Activated CD8-positive, alpha-beta memory T cell treated with anti-CD3 and anti-CD28 coated beads for 48 hours (primary cell): Measurements from ENCODE around the gene CXCL3.

ENCODE experiments used
- DNase-seq, 3 experiments: peaks; one replicate each; pipeline ENCODE4 v3.0.0-alpha.2; 2020; ENCODE audit warnings: low read depth in 2 of 3, low spot score in 2 of 3

CXCL3 gene

GRCh38 chr4:74016068-74016467 lies 22.4 kb downstream of the CXCL3 start:
- no peak for DNase-seq

DNA sequence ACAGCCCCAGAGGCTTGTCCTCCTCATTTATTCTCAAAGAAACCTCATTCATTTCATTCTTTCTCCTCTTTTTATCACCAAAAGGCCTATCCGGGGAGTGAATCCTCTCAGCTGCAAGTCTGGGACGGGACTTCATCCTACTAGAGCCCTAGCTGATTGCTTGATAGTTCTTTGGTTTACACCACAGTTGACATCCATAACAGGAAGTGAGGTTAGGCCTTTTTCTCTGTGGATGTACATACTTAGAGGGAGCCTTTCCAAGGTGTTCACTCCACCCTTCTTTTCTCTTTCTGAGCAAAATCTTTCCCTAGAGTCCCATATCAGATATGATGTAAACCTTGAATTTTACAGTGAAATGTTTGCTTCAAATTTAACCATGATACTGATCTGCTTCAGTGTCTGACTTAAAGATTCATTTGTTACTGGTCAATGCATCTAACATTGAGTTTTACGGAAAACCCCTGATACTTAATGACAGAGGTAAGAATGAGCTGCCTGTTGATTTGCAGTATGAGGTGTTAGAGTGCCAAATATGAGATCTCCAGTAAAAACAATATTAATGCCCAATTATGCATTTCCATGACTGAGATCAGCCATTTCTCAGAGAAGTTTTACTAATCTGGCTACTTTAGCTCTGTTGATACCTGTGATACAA lies 23.2 kb downstream of the CXCL3 start:
- DNase-seq: no peak

DNA sequence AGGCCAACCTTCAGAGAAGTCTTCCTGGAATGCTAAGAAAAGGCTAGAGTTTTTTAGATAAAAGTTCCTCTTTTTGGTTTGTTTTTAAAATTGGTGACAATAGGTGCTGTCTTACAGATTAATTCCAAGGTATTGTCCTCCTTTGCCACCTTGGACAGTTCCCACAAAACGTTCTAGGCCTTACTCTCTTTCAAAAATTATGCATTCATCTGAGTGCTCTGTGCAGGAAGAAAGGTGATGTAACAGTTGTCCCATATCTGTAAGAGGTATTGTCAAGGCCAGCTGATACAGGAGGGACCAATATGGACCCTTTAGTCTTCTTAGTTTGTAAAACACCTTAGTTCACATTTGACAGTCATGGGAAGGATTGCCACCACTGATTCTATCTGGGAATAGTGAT lies 24.2 kb downstream of the CXCL3 start:
- no peak for DNase-seq

DNA sequence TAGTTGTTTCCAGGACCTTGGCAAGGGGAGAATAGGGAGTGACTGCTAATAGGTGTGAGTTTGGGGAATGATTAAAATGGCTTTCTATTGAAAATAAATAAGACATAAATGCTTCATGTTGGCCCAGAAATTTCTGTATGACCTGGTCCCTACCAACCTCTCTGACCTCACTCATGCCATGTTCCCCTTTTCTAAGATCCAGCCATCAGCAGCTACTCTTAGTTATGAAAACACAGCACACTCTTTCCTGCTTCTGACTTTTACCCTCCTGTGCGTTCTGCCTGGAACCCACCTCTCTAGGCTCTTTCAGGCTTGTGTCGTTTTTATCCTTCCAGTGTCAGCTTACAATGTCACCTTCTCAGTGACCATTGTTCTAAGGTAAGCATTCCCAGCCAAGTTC lies 25.2 kb downstream of the CXCL3 start:
- no peak for DNase-seq

DNA sequence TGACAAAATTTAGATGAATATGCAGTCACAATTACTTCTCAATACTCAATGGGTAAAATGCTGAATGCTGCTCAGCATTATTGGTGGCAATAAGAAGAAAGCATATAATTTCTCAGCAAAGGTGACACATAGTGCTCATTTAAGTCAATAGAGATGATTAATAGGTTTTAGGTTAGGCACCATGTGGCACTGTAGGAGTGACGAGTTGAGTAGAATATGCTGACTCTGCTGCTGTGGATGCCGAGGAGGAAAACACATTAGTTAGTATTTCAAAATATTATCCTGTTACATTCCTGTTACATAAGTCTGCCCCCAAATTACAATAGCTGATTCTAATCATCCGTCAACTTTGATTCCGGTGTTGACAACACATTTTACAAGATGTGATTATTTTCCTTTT lies 26.4 kb downstream of the CXCL3 start:
- no peak for DNase-seq

- no peak for DNase-seq
Observed at GRCh38 chr4:74009307-74009706, 29.2 kb downstream of the CXCL3 start.

DNA sequence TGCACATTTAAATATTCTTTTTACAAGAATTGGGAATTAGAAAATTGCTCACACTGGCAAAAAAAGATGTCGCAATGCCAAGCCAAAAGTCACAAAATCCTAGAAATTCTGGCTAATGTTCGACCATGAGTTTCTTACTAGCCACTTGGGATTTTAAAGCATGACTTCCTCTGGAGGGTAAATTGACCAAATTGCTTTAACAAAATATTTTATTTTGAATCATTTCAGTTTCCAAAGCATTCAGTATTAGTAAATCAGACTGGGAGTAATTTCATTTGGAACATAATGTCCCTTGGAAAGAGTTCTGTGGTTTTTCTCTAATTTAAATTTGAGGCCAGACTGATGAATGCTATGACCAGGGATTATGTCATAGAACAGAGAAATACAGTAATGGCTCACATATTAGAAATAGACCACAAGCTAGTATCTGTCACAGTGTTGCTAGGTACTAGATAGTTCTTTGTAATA lies 32.4 kb downstream of the CXCL3 start:
- no peak for DNase-seq

GRCh38 chr4:74005528-74005927 lies 33.0 kb downstream of the CXCL3 start:
- no peak for DNase-seq

DNA sequence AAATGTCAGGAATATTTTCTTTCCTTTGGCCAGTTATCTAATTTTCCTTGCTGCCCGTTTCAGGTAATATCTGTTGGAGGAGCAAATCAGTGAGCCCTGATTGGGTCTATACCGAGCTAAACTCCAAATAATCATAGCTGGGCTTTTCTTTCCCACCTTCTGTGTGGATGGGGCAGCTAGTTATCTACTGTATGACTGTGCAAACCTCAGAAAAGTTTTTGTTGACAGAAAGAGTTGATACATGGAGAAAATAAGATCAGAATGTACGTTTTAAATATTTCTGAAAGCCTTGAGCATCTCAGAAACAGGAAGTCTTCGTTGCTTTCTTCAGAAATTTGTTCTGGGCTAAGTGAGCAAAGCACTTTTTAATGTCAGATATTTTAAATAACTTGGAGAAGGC lies 33.8 kb downstream of the CXCL3 start:
- DNase-seq: no peak

GRCh38 chr4:74000301-74000700 lies 38.2 kb downstream of the CXCL3 start:
- DNase-seq: no peak

GRCh38 chr4:73998040-73999011 lies 40.2 kb downstream of the CXCL3 start, which contains the start of gene CXCL5:
Gene CXCL5 (minus strand): TSS chr4:73998677. CDS start chr4:73998581, 96 bp downstream.
- DNase-seq: no peak

DNA sequence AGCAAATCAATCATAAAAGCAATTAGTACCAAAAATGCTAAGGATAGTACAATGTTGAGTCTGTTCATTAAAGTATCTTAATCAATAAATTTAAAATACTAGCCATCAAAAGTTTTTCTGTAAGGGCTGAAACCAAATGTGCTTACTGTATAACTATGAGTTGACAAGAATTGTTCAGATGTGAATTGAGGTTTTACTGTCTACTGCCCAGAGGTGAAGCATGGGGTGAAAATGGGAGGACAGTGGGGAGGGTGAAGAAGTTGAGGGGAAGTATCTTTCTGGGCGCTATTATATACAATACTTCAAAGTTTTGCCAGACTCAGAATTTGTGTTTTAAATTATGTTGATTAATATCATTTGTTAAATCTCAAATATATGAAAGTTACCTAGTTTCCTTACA lies 46.4 kb downstream of the CXCL3 start:
- DNase-seq: no peak

GRCh38 chr4:73991742-73992000 lies 46.8 kb downstream of the CXCL3 start:
- no peak for DNase-seq

DNA sequence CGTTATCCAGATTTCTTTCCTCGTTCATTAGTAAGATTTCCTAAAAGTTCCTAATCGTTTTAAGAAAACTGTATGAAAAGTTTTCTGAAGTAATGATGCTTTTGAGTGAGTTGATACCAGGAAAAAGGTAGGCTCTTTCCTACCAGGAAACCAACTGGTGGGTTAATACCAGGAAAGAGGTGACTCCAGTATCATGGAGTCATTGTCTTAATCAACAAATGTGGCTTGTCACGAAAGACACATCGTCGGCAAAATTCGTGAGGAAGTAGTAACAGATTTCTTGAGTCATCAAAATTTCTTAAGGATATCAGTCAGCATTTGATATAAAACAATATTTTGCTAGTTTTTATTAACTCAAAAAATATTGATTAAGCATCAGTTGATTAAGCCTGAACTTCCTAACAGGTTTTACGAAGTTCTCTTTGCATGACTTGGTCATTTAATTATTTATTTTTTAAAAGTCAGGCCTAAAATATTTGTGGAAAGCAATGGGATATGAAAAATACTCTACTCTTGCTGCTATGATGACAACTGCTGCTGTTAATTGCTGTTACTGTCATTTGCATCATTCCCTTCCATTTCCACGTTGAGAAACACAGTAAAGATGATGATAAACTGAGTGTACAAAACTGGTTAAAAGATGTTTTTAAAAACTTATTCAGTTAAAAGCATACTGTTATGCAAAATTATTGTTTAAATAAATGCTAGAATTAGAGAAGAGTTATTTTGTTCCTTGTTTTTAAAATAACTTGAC lies 47.3 kb downstream of the CXCL3 start:
- no peak for DNase-seq

DNA sequence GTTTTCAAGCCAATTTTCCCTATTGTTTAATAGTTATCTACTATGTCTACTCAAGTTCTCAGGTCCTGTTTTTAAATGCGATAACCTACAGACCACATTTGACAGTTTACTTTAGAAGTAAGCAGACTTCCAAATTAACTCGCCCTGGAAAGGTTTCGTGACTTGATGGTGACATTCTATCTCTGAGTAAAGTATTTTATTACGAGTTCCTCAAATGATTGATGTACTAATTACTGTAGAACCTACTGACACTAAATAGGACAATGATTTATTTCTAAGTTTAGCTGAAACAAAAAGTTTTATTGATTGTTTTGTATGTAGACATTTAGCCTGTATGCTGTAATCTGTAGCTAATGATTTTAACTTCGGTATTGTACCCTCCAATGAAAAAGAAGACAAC lies 48.6 kb downstream of the CXCL3 start:
- no peak for DNase-seq

- no peak for DNase-seq
Observed at GRCh38 chr4:73989031-73989430, 49.5 kb downstream of the CXCL3 start.

DNA sequence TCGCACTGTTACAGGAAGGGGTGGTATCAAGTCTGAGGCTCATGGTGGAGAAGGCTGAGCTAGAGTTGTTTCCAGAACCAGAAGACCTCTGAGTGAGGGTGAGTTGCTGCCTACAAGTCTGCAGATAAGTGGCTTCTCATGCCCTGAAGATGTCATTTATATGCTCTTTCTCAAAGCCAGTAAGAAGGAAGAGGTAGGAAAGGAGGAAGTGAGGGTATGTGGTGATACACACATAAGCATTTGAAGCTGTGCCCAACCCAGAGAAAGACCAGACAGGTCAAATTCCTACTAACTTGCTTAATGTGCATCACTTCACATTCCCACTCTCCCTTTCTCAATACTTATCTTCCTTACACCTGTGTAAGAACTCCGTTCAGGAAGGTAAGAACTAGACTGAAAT lies 50.4 kb downstream of the CXCL3 start, which contains the start of gene PPBP:
PPBP (minus strand) TSS at position 130 of the 400 bp plus-strand sequence; CDS start at position 43, 87 bp downstream.
- no peak for DNase-seq
